Body of pancreas (tissue), 4 donors: Measurements from ENCODE around the gene ZMYND10.

Experiments
- POLR2A ChIP-seq, 3 donors: fragments of 450-650 bp; IDR thresholded peaks; one replicate each; pipeline ENCODE4 v1.6.1; 2016; ENCODE audit warnings: antibody characterized with exemption in 3 of 3, mild to moderate bottlenecking in 2 of 3
- TF ChIP-seq, protein P1 (sequence below), 7 experiments: fragments of 450-650 bp in 4 of 7; fragments of 200-600 bp in 3 of 7; sonication (generic) in 3 of 7; IDR thresholded peaks; one replicate each; pipeline ENCODE4 v1.5.1; 2016 to 2019; ENCODE audit warnings: antibody characterized with exemption in 7 of 7

DNA sequence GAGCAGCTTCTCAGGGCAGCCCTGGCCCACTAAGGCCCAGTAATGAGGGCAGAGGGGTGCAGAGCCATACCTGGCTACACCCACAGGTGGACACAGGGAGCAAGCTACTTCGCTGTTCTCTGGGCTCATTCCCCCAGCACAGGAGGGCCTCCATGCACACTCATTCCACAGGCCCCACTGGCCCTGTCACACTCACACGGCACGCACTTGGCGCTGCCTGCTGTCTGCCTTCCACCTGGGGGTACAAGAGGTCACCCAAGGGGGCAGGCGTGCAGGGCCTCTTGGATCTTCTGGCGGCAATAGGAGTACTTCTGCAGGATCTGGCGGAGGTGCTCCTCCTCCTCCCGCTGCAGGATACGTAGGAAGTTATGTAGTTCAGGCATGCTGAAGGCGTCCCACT, 15.2 kb downstream of the ZMYND10 start:
- TF ChIP-seq, protein P1, sequence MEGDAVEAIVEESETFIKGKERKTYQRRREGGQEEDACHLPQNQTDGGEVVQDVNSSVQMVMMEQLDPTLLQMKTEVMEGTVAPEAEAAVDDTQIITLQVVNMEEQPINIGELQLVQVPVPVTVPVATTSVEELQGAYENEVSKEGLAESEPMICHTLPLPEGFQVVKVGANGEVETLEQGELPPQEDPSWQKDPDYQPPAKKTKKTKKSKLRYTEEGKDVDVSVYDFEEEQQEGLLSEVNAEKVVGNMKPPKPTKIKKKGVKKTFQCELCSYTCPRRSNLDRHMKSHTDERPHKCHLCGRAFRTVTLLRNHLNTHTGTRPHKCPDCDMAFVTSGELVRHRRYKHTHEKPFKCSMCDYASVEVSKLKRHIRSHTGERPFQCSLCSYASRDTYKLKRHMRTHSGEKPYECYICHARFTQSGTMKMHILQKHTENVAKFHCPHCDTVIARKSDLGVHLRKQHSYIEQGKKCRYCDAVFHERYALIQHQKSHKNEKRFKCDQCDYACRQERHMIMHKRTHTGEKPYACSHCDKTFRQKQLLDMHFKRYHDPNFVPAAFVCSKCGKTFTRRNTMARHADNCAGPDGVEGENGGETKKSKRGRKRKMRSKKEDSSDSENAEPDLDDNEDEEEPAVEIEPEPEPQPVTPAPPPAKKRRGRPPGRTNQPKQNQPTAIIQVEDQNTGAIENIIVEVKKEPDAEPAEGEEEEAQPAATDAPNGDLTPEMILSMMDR (IDR thresholded peaks at IDR 0.05), result no peak
- TF ChIP-seq POLR2A (IDR thresholded peaks at IDR 0.05), result no peak
